ENCODE measurements around the gene STK17A.

STK17A gene

DNA sequence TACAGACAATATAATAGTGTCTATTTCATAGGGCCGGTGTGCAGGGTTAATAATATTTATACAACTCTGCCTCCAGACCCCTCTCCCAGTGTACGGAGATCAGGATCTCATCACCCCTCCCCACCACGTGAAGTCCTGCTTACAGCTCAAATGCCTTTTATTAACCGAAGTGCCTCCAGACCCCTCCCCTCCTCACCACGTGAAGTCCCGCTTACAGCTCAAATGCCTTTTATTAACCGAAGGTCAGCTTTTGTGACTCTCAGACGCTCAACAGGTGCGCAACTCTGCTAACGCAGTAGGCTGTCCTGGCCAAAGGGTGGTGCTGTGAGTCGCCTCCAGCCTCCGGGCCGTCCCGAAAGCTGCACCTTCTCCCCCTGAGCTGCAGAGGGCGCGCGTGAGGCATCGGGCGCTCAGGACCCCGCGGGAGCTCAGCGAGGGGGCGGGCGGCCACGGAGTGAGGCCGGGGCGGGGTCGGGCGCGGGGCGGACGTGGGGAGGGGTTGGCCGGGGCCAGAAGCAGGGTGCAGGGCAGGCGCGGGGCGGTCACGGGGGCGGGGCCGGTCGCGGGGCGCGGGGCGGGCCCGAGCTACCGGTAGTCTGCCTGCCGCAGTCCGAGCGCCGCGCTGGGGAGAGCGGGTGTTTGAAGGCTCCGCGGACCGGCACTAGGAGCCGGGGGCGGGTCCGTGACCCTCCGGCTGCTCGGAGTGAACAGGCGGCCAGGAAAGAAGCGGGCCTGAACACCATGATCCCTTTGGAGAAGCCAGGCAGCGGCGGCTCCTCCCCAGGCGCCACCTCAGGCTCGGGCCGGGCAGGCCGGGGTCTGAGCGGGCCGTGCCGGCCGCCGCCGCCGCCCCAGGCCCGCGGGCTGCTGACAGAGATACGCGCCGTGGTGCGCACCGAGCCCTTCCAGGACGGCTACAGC, at the start of gene STK17A:
TSS of gene STK17A (plus strand) at position 606 of the 921 bp plus-strand sequence. CDS start at position 742, 136 bp downstream.
- peak; percentile 91 for DNase-seq

DNA sequence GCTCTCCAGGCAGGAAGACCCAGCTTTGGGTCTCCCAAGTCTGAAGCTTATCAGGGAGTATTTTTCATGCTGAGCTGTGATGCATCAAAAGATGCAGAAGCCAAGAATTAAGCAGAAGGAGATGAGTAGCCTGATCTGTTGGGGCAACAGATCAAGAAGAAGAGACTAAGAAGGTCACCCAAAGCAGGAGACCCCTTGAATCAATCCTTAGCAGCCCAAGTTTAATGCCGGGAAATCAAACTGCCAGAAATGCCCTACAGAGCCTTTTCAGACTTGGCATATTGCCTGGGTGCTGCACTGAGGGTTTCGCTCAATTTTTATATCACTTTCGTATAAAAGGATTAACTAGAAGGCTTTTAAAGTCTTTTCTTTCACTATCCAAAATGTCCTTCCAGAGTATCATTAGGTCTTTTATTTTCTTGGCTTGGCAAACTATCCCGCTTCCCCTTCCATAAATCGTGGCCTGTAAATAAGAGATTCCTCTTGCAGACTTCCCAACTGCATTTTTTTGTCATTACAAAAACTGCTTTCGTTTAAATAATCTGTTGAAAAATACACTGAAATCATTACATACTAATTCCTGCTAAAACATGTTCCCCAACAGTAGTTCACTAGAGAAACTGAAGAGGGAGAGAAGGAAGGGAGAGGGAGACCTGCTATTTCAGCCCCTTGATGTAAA, 49.0 kb upstream of the STK17A start:
- no peak for DNase-seq

DNA sequence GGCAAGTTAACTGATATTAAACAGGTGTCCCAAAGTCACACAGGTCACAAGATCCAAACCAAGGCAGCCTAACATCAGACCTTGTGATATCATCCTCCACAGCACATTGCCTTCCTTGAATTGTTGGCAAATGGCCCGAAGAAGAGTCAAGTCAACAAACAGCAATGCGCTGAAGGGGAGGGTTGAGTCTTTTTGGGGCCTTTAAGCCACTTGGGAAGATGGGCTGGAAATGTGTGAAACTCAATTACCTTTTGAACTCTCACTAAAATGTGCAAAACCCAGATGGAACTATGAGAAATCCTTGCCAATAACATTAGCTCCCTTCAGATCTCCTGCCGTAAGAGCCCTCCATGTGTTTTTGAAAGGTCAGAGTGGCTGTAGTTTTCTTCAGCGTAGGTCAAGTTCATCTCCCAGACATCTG, 47.9 kb upstream of the STK17A start:
- DNase-seq = no peak

DNA sequence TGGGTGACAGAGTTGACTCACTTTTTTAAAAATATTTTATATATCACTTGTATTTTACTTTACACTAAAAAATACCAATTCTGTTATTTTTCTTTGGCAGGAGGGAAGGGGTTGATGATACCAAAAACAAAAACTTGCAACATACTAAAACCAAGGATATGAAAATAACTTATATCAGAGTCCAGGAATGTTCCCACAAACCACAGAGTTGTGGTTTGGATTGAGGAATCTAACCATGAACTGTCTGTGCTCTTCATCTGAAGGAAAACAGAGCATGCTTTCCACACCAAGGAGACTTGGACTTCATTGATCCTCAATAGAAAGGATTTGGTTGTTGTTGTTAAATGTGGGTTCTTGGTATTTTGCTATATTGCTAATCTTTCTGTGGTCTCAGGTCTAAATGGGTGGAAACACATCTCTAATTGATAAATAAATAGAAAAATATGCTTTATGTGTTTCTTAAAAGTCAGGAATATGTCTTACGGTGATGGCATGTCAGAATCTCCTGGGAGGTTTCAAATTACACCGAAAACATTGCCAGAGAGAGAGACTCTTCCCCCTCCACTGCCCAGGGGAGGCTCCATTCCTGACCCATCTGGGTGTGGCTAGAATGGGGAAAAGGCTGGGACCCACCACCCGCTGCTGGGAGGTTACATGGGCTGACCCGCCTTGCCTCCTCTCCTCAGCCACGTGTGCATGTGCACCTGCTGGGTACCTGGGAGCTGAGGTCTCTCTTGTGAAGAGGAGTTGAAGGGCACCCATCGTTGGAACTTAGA, 46.9 kb upstream of the STK17A start:
- peak; percentile 24 for DNase-seq

DNA sequence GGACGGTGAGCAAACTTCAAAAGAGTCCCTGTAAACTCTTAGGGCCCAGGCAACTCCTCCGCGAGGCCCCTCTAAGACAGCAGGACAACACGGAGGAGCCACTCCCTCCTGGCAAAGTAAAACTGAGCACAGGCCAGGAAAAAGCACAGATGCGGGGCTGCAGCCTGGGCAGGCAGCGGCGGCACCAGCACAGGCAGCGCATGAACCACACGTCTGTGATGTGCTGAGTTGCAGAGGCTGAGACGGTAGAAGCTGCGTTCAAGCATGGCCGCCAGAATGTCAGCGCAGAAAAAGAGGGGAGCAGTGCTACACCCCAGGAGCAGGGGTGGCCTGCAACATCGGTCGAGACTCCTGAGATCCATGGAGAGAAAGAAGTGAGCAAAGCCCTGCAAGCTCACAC, 46.1 kb upstream of the STK17A start:
- DNase-seq = no peak

DNA sequence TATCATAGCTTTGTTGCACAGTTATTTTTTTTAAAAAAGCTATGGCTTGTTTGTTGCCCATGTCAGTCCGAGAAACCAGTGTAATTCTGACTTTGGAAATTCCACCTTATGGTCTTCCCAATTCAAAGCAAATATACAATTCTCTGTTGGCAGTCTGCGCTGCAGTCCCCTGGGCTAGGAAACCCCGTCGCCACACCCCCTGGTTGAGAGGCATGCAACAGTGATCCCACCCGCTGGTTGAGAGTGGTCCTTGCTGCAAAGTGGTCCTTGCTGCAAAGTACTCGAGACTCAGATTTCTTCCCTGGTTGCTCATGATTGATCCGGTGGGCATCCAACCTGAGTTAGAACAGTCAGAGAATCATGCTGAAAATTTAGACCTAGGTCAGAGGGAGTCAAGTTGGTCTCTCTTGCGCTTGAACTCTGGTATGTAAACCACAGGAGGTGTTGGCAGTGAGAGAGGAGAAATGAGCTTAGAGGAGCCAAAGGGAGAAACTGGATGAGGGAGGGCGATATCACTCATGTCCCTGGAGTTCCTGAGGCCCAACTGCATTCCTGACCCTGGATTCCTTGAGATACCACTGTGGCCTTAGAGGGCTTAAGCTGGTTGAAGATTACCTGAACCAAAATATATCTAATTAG, 45.0 kb upstream of the STK17A start:
- DNase-seq = no peak

DNA sequence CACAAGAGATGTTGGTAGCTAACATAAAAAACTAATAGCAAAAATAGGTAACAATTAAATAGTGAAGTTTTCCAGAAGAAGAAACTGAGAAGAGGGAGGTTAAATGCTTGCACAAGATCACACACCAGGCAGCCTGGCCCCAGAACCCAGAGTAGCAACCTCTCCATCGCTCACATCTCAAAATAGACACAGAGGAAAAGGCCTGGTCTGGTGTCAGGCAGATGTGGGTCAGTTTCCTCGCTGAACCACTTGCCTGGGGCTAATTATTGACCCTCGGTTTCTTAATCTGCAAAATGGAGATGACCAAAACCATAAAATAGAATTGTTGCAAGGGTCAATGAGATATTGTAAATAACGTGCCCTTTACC, 44.5 kb upstream of the STK17A start:
- no peak for DNase-seq

DNA sequence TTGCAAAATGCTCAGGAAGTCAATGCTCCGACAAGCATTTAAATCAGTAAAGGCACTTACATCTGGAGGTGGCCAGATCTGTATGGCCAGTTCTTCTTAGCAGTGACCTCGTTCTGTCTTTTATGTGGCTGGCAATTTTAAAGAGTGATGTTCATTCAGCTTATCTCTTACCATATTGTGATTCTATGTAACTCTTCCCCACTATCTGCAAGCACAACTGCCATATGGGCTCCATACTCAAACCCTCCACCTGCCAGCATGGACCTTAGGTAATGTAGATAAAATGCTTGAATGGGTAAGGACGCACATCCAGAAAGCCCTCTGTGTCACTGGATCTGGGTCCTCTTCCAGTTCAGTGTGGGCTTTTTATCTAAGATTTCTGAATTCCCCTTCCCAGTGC, 42.4 kb upstream of the STK17A start:
- no peak for DNase-seq

DNA sequence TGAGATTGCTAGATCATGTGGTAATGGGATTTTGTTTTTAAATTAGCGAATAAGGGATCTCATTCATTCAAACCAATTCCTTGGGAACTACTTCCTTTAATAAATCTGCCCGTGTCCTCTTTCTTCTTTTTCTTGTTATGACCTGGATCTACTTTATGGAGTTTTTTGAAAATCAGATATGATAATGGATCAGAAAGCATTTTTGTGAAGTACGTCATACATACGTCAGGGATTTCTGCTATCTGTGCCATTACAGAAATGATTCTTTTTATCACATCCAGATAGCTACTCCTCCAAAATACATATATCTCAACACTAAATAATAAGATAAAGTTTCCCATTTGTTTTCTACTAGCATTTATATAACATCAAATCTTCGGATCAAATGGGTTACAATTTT, 40.2 kb upstream of the STK17A start:
- DNase-seq = no peak

DNA sequence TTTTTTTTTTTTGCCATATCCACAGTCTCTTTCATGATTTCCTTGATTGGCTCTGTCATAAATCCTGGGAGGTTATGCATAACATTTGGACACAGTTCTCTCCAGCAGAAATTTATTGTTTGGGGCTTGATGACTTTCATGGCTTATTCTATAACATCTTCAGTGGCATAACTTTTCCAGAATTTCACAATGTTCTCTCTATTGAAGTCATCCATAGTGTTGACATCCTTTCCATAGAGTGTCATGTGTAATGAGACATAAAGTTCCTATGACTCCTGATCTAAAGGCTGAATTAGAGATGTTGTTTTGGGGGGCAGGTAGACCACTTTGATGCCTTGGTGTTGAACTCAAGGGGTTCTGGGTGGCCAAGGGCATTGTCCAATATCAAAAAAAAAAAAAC, 36.7 kb upstream of the STK17A start:
- no peak for DNase-seq

DNA sequence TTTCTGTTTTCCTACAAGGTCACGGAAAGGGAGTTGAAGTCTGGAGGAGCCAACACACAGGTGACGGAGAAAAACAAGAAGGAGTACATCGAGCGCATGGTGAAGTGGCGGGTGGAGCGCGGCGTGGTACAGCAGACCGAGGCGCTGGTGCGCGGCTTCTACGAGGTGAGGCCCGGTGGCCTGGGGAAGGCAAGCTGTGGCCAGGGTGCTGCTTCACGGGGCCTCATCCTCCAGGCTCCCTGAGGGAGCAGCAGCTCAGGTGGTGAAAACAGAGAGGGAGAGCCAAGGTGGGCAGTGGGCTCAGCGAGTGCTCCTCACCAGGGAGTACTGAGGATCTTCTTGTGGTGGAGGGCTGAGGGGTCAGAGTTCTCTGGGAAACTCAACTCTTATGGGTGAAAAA, 32.5 kb upstream of the STK17A start:
- DNase-seq = no peak

DNA sequence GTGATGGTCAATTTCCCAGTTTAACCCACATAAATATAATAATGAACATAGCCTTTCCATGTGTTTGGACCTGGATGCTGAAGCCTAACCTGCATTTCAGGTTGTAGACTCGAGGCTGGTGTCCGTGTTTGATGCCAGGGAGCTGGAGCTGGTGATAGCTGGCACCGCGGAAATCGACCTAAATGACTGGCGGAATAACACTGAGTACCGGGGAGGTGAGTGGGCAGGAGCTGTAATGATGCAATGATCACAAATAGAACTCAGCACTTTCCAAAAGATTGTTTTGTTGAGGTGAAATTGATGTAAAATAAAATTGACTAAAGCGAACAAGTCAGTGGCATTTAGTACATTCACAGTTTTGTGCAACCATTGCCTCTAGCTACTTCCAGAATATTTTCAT, 30.8 kb upstream of the STK17A start:
- no peak for DNase-seq

DNA sequence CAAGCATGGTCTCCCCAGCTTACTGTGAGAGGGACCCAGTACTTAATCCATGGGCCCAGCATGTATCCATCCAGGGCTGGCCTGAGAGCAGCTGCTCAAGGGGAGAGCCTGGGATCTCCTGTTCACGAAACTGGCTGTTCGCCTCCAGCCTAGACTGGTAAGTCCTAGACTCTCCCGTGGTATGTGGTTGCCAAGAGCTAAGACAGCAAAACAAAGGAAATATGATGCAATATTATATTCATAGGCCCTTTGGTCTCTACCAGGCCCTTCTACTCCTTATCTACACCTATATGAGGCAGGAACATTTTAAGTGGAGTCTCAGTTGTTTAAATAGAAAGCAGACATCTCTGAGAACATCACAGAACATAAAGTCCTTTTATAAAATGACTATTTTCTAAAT, 28.9 kb upstream of the STK17A start:
- DNase-seq = no peak

DNA sequence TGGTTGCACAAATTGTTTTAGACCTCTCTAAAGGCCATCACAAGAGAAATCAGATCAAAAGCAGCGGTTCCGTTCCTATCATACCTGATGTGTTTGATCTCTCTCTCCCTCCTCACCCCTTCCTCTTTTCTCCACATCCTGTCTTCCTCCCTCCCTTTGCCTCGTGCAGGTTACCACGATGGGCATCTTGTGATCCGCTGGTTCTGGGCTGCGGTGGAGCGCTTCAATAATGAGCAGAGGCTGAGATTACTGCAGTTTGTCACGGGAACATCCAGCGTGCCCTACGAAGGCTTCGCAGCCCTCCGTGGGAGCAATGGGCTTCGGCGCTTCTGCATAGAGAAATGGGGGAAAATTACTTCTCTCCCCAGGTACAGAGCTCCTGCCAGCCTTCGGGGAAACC, 28.5 kb upstream of the STK17A start:
- DNase-seq = no peak

DNA sequence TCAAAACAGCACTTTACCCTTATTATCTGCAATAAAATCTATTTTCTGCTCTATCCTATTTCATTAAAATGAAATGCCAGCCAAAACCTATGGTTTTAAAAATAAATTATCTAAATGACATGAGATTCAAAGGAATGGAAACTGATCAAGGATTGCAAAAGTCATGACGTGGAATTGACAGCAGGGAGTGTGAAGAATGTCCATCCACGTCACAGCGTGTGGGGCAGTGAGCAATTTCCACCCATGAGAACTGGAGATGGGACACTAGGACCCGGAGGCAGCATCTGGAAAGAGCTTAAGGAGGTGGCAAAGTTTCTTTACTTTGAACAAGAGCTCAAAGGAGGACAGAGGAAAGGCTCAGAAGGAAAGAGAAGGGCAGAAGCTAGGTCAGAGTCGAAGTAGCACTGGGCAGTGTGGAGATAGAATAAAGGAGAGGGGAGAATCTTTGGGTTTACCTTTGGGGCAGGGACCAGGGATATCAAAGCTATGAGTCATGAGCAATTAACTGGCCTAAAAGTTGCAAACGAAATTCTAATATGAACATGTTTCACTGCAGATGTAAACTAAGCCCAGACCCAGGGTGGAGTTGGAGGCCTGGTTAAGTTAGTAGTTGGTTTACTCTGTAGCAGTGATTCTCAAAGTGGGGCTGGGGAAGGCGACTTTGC, 24.9 kb upstream of the STK17A start:
- no peak for DNase-seq

DNA sequence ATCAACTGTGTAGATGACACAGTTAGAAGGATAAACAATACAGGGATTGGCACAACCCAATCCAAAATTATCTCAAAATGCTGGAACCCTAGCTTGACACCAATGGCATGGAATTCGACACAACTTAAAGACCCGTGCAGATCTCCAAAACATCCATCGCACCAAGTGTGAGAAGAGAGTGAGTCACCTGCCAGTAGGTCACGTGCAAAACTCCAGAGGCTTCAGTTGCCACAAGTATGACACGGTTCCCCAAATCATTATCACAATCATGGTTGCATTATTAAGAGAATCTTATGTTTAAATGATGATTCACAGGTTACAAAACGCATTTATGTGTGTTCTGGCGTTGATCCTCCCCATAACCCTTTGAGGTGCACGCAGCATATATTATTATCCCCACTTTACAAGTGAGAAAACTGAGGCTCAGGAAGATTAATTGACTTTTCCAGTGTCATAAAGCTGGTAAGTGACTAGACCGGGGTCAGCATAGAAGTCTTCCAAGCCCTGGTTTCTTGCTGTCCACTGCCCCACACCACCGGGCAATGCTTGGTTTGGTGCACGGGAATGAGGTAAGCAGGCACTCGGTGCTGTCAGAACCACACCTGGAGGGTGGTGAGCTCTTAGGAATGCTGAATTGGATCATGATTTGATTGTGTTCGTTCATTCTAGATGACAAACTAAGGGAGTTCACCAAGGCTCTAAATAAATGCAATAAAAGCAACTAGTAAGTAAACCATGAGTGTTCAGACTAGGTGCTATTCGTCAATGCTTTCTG, 23.6 kb upstream of the STK17A start:
- DNase-seq = no peak

DNA sequence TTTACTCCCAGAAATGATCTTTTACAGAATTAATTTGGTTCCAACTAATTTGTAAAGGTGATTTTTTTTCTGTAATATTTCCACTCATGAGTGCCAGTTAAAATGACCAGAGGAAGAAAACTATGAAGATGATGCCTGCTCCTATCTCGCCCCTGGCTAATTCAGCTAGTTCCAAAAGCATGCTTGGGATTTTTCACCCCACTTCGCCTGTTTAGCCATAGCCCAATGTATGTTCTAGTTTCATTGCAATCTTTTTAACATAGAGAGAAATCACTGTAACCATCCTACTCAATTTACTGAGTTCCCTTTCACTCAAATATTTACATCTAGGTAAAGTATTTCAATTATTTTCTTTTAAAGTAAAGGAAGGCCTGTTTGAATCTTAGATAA, 23.0 kb upstream of the STK17A start:
- DNase-seq = no peak

DNA sequence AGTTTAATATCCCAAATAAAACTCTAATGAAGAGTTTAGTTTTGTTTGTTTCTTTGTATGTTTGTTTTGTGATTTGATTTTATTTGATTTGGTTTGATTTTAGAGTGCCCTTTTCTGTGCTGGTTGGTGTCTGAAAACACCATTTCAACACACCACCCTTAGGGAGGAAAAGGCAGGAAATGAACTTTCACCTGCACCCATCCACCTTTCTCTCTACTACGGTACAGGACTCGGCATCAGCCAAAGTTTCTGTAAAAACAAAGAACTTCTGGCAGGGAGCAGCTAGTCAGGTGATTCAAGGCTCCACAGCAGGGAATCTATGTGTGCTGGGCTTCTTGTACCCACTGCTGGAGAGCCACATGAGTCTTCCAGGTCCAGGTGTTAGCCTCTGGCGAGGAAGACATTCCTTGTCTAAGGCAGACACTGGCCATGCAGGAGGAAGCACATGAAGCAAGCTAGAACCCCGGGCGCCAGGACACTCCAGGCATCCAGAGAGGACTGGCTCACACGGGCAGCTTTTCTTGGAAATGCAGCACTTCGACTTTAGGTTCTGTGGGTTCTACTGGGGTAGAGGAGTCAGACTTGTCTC, 22.1 kb upstream of the STK17A start:
- DNase-seq = no peak

DNA sequence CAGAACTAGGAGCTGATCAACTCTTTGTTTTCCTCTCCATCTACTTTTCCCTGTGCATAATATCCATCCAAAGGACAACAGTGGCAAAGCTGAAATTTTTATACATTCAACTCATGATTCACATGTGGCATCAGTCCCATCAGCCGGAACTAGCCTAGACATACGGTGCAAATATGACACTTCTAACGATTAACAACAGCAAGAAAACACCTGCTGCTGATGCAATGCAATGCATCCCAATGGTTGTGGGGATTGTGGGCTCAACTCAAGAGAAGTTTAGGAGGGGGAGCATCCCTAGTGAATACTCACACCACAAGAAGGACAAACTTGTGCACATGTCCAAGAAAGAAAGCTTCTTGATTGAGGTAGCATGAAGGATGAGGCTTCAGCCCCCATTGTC, 20.5 kb upstream of the STK17A start:
- no peak for DNase-seq

DNA sequence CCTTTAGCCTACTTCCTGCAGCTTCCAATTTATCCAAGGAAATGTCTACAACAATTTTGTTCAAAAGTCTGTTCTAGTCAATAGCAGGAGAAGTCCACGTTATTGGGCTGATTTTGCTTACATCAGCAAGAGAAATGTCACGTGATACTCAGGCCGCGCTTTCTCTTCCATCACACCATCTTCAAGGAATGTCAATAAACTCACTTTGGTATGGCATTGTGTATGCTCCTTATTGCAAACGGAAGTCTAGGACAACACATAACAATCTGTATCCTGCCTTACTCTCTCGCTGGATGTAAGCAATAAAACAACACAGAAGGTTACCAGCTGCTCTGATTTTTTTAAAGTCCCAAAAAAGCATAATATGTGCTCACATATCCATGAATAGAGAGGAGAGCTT, 17.1 kb upstream of the STK17A start:
- DNase-seq = no peak

DNA sequence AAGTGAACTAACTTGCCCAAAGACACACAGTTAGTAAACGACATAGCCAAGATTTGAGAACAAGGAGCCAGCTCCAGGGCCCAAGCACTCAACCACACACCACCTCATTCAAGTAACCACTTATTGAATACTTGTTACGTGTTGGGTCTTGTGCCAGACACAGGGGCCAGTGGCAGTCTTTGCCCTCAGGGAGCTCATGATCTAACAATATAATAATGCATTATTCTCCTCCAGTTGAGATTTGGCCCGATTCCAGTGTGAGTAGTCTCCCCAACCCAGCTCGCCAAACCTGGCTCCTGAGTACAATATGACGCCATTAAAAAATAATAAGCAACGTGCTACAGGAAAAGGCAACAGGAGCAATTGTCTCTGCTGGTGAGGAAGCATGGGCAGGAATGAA, 14.4 kb upstream of the STK17A start:
- peak; percentile 68 for DNase-seq

All from T1000 (cell line).